MM.1S (cell line): ENCODE data around the gene ANKS1B.
A peak's percentile ranks its signal among the peaks of the same experiment; 100 is the strongest.

ENCODE experiments used
- DNase-seq: peaks from one replicate; pipeline ENCODE4 v3.0.0-alpha.2; 2015
- H2AFZ ChIP-seq: fragments of 300-600 bp; sonication (generic); 2 replicates; pipeline ENCODE4 v1.6.0; 2016; ENCODE audit warnings: antibody characterized with exemption, low read length
- H3F3A ChIP-seq: fragments of 300-600 bp; sonication (generic); 2 replicates; pipeline ENCODE4 v1.6.1; 2016; ENCODE audit warnings: mild to moderate bottlenecking, antibody characterized with exemption, low read length, moderate library complexity, mixed read lengths; ENCODE audit not compliant: insufficient read depth
- H3K27ac ChIP-seq: fragments of 300-600 bp; sonication (generic); 2 replicates; pipeline ENCODE4 v1.5.1; 2016; ENCODE audit warnings: mild to moderate bottlenecking, low read length
- H3K27me3 ChIP-seq: fragments of 300-600 bp; sonication (generic); replicated peaks from 2 replicates; pipeline ENCODE4 v1.6.0; 2016; ENCODE audit warnings: low read length; ENCODE audit not compliant: insufficient read depth
- H3K36me3 ChIP-seq: fragments of 300-600 bp; sonication (generic); replicated peaks from 2 replicates; pipeline ENCODE4 v1.6.1; 2016; ENCODE audit warnings: mild to moderate bottlenecking, low read length, mixed read lengths; ENCODE audit not compliant: insufficient read depth
- H3K4me1 ChIP-seq: fragments of 300-600 bp; sonication (generic); 2 replicates; pipeline ENCODE4 v1.6.1; 2016; ENCODE audit warnings: low read length, mixed read lengths
- H3K4me2 ChIP-seq: fragments of 300-600 bp; sonication (generic); 2 replicates; pipeline ENCODE4 v1.6.0; 2016; ENCODE audit warnings: low read depth, low read length
- H3K4me3 ChIP-seq: fragments of 300-600 bp; sonication (generic); 2 replicates; pipeline ENCODE4 v1.5.1; 2016; ENCODE audit warnings: low read length, mixed read lengths
- H3K79me2 ChIP-seq: fragments of 300-600 bp; sonication (generic); 2 replicates; pipeline ENCODE4 v1.6.1; 2016; ENCODE audit warnings: mixed run types, low read length, mixed read lengths
- H3K9ac ChIP-seq: fragments of 300-600 bp; sonication (generic); 2 replicates; pipeline ENCODE4 v1.6.1; 2016; ENCODE audit warnings: low read length, mixed read lengths
- H3K9me2 ChIP-seq: fragments of 300-600 bp; sonication (generic); replicated peaks from 2 replicates; pipeline ENCODE4 v1.6.1; 2016; ENCODE audit warnings: mild to moderate bottlenecking, low read length, mixed read lengths; ENCODE audit not compliant: insufficient read depth
- H3K9me3 ChIP-seq: fragments of 300-600 bp; sonication (generic); replicated peaks from 2 replicates; pipeline ENCODE4 v1.6.1; 2016; ENCODE audit warnings: mild to moderate bottlenecking, low read length, mixed read lengths; ENCODE audit not compliant: insufficient read depth
- H4K20me1 ChIP-seq: fragments of 300-600 bp; sonication (generic); 2 replicates; pipeline ENCODE4 v1.6.1; 2016; ENCODE audit warnings: mild to moderate bottlenecking, low read length, moderate library complexity, mixed read lengths; ENCODE audit not compliant: insufficient read depth
- EZH2 ChIP-seq: fragments of 300-600 bp; sonication (generic); optimal IDR thresholded peaks from 2 replicates; pipeline ENCODE3; 2017; ENCODE audit warnings: low read depth, mild to moderate bottlenecking, antibody characterized with exemption, low read length, mixed read lengths
- EZH2phosphoT487 ChIP-seq: fragments of 300-600 bp; sonication (generic); IDR thresholded peaks from 2 replicates; pipeline ENCODE4 v1.6.1; 2018; ENCODE audit warnings: antibody characterized with exemption, low read length
- TF ChIP-seq, protein P1 (sequence below): fragments of 300-600 bp; sonication (generic); IDR thresholded peaks from 2 replicates; pipeline ENCODE4 v1.5.1; 2016; ENCODE audit warnings: antibody characterized with exemption, low read length, mixed read lengths

The ANKS1B gene

GRCh38 chr12:98894412-98895085, 1090.2 kb downstream of the ANKS1B start:
- H3K4me3 ChIP-seq, result no peak overlapping the region
- no peak for DNase-seq
- no peaks in the 10 kb centered on the region for H3K36me3 ChIP-seq
- 0 out of 2 replicates have a peak, but pooled peaks cover 5% of the 10 kb centered on the region for H3K27me3 ChIP-seq
- H4K20me1 ChIP-seq, result no peaks in the 10 kb centered on the region
- TF ChIP-seq, protein P1, sequence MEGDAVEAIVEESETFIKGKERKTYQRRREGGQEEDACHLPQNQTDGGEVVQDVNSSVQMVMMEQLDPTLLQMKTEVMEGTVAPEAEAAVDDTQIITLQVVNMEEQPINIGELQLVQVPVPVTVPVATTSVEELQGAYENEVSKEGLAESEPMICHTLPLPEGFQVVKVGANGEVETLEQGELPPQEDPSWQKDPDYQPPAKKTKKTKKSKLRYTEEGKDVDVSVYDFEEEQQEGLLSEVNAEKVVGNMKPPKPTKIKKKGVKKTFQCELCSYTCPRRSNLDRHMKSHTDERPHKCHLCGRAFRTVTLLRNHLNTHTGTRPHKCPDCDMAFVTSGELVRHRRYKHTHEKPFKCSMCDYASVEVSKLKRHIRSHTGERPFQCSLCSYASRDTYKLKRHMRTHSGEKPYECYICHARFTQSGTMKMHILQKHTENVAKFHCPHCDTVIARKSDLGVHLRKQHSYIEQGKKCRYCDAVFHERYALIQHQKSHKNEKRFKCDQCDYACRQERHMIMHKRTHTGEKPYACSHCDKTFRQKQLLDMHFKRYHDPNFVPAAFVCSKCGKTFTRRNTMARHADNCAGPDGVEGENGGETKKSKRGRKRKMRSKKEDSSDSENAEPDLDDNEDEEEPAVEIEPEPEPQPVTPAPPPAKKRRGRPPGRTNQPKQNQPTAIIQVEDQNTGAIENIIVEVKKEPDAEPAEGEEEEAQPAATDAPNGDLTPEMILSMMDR, result no peak
- TF ChIP-seq EZH2, result no peak
- no peak for TF ChIP-seq EZH2phosphoT487
- H2AFZ ChIP-seq, result no peak overlapping the region
- 0 out of 2 replicates have a peak overlapping the region, but pooled peaks have one; percentile 12 for H3K4me2 ChIP-seq
- no peaks in the 10 kb centered on the region for H3K9me2 ChIP-seq
- H3F3A ChIP-seq, result no peaks in the 10 kb centered on the region
- H3K27ac ChIP-seq, result no peak overlapping the region
- no peak overlapping the region for H3K9ac ChIP-seq
- no peaks in the 10 kb centered on the region for H3K4me1 ChIP-seq
- H3K79me2 ChIP-seq, result no peaks in the 10 kb centered on the region
- no peaks in the 10 kb centered on the region for H3K9me3 ChIP-seq

DNA sequence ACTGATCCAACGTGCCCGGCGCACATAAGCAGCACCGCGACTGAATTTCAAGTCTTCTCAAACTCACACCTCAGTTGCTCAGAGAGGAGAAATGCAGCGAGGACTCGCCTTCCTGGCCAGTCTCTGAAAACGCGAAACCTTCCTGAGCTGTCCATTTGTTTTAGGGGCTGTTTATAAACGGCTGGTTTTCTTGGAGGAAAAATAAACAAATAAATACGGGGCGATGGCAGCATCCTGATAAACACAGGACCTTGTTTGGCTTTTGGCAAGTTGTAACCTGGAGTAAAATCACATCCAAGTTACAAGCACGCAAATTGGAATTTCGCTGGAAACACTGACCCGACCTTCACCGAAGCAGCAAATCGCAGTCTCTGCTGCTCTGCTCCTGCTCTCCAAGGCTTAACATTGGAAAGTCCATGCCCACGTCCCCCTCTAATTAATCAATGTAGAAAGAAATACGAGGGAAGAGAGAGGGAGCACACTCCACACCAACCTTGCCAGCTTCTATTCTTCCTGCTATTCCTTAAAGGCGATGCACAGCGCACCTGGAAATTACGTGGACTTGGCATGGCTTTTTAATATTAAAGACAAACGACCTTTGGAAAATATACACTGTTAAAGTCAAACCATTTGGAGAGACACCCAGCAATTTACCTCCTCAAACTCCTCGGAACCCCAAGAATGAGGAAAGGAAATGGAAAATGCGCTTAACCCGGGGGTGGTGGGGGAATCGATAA, 1090.9 kb downstream of the ANKS1B start:
- TF ChIP-seq EZH2phosphoT487 (no peak), EZH2 (no peak)
- TF ChIP-seq, protein P1, result no peak
- Histone ChIP-seq H4K20me1 (no peaks in the 10 kb centered on the region), H3K4me2 (no peak overlapping the region), H3K9me3 (no peaks in the 10 kb centered on the region), H2AFZ (no peak overlapping the region), H3K27ac (no peak overlapping the region), H3K27me3 (0 out of 2 replicates have a peak, but pooled peaks cover 5% of the 10 kb centered on the region), H3K36me3 (no peaks in the 10 kb centered on the region), H3F3A (no peaks in the 10 kb centered on the region), H3K9ac (no peak overlapping the region), H3K4me1 (no peaks in the 10 kb centered on the region), H3K79me2 (no peaks in the 10 kb centered on the region), H3K4me3 (no peak overlapping the region), H3K9me2 (no peaks in the 10 kb centered on the region)
- DNase-seq, result no peak

DNA sequence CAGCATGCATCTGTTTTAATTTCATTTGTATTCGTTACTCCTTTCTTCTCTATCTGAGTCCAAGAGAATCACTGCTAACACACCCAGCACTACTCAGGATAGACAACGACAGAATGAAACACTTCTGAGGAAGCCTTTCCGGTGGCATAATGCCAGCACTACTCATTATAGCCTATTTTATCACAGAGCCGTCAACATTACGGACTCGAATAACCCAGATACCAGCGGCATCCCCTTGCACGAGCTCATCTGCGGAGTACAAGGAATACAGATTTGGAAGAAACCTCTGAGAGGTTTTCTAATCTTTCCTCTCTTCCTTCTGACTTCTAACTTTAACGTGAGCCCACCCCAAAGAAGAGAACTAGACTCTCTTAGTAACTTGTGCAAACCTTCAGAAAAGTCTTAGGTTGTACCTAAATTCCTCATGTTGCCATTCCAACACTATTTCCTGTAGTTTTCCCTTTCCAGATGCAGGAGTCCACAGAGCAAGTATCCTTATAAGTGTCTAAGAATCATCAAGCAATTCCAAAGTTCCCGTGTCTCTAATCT, 1091.5 kb downstream of the ANKS1B start:
- no peak overlapping the region for H3K4me2 ChIP-seq
- H3K27ac ChIP-seq, result no peak overlapping the region
- no peaks in the 10 kb centered on the region for H3K36me3 ChIP-seq
- H3K27me3 ChIP-seq, result 0 out of 2 replicates have a peak, but pooled peaks cover 5% of the 10 kb centered on the region
- H3F3A ChIP-seq, result no peaks in the 10 kb centered on the region
- H3K9me2 ChIP-seq, result no peaks in the 10 kb centered on the region
- TF ChIP-seq EZH2, result no peak
- TF ChIP-seq, protein P1, result no peak
- no peak for TF ChIP-seq EZH2phosphoT487
- no peaks in the 10 kb centered on the region for H3K79me2 ChIP-seq
- H3K9ac ChIP-seq, result no peak overlapping the region
- no peaks in the 10 kb centered on the region for H4K20me1 ChIP-seq
- H2AFZ ChIP-seq, result no peak overlapping the region
- no peaks in the 10 kb centered on the region for H3K9me3 ChIP-seq
- DNase-seq, result no peak
- H3K4me1 ChIP-seq, result no peaks in the 10 kb centered on the region
- no peak overlapping the region for H3K4me3 ChIP-seq
